NCI-H1417 (cell line): ENCODE data around the gene CACTIN.

Source experiments
- DNase-seq, 3 experiments: peaks; one replicate each; lab custom pipeline; 2025; lab: John Stamatoyannopoulos, UW

The CACTIN gene

GRCh38 chr19:3627351-3627723 lies 747 bp upstream of the CACTIN start:
- DNase-seq = no peak

DNA sequence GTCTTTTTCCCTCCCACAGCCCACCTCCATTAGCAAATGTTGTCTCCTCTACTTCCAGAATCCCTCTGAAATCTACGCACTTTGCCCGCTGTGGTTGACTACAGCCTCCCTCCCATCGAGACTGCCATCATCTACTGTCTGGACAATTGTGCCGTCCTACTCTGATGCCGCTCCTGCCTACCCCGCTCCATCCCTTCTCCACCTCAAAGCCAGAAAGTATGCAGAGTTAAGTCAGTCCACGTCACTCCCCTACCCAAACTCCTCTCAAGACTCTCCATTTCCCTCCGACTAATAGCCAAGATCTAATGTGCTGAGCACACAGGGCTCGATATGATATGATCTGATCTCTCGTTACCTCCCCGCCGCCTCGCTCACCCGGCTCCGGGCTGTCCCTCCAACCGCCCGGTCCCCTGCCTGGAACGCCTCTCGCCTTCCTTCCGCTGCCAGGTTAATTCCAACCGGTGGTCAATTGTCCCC lies 556 bp downstream of the CACTIN start:
- no peak for DNase-seq

- DNase-seq = no peak
Measured at GRCh38 chr19:3623716-3624115, 2.9 kb downstream of the CACTIN start.

GRCh38 chr19:3622224-3622623 lies 4.4 kb downstream of the CACTIN start:
- DNase-seq = no peak

DNA sequence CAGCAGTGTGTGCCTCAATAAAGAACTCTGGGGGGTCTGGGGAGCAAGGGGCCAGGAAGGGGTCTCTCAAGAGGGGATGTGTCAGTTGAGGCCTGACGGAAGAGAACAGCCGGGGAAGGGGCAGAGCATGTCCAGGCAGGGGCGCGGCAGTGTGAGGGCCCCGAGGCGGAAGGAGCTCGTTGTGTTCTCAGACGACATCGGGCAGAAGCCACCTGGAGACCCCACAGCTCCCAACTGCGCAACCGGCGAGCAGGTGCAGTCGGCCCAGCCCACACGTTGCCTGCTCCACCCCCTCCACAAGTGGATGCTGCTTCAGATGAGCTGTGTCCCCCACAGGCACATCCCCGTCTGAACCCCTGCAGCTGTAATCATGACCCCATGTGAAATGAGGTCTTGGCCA lies 4.9 kb downstream of the CACTIN start:
- no peak for DNase-seq

GRCh38 chr19:3620817-3621547 lies 5.6 kb downstream of the CACTIN start:
- DNase-seq = no peak

GRCh38 chr19:3620145-3620816 lies 6.3 kb downstream of the CACTIN start:
- no peak for DNase-seq

GRCh38 chr19:3619631-3620012 lies 7.0 kb downstream of the CACTIN start:
- no peak for DNase-seq

GRCh38 chr19:3618811-3619630 lies 7.6 kb downstream of the CACTIN start:
- DNase-seq = no peak

- DNase-seq = peak in 1 of 3 experiments; percentile 13
Measured at GRCh38 chr19:3618144-3618810, 8.3 kb downstream of the CACTIN start.

GRCh38 chr19:3617463-3617862 lies 9.1 kb downstream of the CACTIN start:
- no peak for DNase-seq

- DNase-seq = no peak
Measured at GRCh38 chr19:3615524-3616135, 11.0 kb downstream of the CACTIN start.

GRCh38 chr19:3614858-3615505 lies 11.6 kb downstream of the CACTIN start:
- no peak for DNase-seq

GRCh38 chr19:3613818-3614661 lies 12.6 kb downstream of the CACTIN start:
- DNase-seq = peak in 2 of 3 experiments; percentile 76 to 91

DNA sequence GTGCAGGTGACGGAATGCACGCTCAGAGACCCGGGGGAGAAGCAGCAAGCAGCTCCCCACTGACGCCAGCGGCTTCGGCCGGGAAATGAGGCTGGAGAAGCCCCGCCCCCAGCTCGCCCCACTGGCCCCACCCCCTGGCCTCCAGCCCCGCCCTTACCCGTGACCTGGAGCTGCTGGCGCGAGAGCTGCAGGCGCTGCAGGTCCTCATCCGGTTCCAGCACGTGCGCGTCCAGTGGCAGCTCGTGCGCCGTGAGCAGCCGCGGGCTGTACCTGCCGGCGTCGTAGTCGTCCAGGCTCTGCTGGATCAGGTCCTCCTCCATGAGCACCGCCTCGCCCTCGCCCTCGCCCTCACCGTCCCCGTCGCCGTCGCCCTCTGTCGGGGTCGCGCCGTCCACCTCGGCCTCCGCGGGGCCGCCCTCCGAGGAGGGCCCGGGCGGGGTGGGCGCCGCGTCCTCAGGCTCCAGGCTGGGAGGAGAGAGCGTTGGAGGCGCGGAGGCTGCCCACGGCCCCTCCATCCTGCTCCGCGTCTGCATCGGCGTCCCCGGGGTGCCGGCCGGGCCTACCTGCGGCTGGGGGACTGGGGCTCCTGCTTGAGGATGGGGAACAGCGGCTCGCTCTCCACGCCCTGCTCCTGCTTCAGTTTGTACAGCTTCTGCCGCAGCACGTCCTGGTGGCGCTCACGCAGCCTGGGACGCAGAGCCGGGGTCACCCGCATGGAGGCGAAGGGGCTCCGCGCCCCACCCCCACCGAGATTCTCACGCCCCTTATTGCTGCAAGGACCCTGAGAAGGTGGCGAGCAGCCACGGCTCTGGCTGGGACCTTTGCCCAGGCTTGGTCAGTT lies 13.5 kb downstream of the CACTIN start:
- no peak for DNase-seq

GRCh38 chr19:3612330-3612729 lies 14.3 kb downstream of the CACTIN start:
- no peak for DNase-seq

- DNase-seq = no peak
Measured at GRCh38 chr19:3611841-3612240, 14.7 kb downstream of the CACTIN start.

DNA sequence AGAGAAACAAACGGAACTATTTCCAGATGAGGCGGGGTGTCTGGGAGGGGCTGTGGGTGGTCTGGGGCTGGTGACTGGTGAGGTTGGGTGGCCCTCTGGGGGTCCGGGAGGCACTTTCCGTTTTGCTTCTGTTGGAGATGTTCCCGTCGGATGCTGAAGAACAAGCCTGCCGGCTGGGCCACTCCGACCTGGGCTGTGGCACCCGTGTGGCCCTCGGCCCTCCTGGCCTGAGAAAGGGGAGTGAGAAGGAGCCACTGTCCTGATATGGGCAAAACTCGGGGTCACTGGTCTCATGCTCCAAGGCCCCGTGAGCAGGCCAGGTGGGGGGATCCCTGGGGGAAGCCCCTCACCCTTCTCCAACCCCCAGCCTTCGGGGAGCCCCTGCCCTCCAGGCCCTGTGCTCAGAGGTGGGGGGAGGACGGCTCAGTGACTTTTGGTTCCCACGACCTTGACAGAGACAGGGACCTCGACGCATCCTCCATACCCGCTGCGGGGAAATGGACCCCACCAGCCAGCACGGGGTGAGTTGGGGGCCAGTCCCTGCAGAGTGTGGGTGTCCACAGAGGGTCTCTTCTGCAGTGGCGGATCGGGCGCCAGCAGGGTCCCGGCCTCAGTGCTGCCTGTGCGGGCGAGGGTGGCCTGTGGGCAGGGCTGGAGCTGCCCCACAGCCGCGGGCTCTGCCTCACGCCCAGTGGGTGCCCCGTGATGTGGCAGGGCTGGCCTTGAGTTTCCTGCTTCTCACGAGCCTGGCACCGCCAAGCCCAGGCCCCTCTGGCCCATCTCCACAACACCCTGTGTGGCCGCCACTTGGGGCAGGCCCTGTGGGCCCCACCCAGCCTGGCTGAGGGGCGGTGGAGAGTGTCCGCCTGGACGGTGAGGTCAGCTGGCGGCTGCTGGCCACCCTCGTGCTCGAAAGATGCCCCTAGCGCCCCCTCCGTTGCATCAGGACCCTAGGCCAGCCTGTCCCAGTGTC lies 15.6 kb downstream of the CACTIN start:
- DNase-seq = no peak
